GM18867 (cell line): ENCODE results near the gene LRRK1.

ENCODE experiments used
- ATAC-seq: cut with Tn5 transposase; IDR thresholded peaks from one replicate; pipeline ENCODE4 v1.9.1; 2021; ENCODE audit warnings: mild to moderate bottlenecking, moderate library complexity; ENCODE audit not compliant: unreplicated experiment

The LRRK1 gene

GRCh38 chr15:101107625-101108460, 188.7 kb downstream of the LRRK1 start:
- ATAC-seq: no peak

GRCh38 chr15:101108461-101108775, 189.3 kb downstream of the LRRK1 start:
- ATAC-seq: no peak

GRCh38 chr15:101108791-101109190, 189.6 kb downstream of the LRRK1 start:
- ATAC-seq: no peak

GRCh38 chr15:101110681-101111569, 191.8 kb downstream of the LRRK1 start:
- ATAC-seq: no peak

- no peak for ATAC-seq
Observed at GRCh38 chr15:101111570-101112262, 192.6 kb downstream of the LRRK1 start.

- no peak for ATAC-seq
Observed at GRCh38 chr15:101112336-101113113, 193.4 kb downstream of the LRRK1 start.

GRCh38 chr15:101113114-101114005, 194.2 kb downstream of the LRRK1 start:
- ATAC-seq: no peak

- no peak for ATAC-seq
Observed at GRCh38 chr15:101114166-101114565, 195.0 kb downstream of the LRRK1 start.

- ATAC-seq: no peak
Observed at GRCh38 chr15:101114610-101115009, 195.5 kb downstream of the LRRK1 start.

GRCh38 chr15:101115393-101115785, 196.2 kb downstream of the LRRK1 start:
- no peak for ATAC-seq

- ATAC-seq: no peak
Observed at GRCh38 chr15:101115786-101116680, 196.9 kb downstream of the LRRK1 start.

GRCh38 chr15:101116681-101116976, 197.5 kb downstream of the LRRK1 start:
- no peak for ATAC-seq

- no peak for ATAC-seq
Observed at GRCh38 chr15:101118116-101118515, 199.0 kb downstream of the LRRK1 start.

GRCh38 chr15:101118615-101119014, 199.5 kb downstream of the LRRK1 start:
- ATAC-seq: no peak

GRCh38 chr15:101119181-101119580, 200.0 kb downstream of the LRRK1 start:
- no peak for ATAC-seq
